Measurements from ENCODE around the gene CRKL.

DNA sequence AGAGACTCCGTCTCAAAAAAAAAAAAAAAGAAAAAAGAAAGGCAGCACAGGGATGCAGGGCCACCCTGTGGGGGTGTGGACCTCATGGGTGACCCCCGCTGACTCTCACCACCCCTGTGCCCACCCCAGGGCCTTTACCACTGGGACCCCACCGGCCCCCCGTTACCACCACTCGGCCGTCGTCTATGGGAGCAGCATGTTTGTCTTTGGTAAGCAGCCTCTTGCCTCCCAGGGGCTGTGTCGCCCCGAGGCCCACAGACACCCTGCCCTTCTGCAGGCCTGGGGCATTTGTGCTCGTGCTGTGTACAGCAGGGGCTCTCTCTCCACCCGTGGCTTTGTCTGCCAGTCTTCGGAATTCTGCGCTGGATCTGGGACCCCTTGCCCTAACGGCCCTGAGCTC lies 70.2 kb downstream of the CRKL start:
- TF ChIP-seq, protein P1, sequence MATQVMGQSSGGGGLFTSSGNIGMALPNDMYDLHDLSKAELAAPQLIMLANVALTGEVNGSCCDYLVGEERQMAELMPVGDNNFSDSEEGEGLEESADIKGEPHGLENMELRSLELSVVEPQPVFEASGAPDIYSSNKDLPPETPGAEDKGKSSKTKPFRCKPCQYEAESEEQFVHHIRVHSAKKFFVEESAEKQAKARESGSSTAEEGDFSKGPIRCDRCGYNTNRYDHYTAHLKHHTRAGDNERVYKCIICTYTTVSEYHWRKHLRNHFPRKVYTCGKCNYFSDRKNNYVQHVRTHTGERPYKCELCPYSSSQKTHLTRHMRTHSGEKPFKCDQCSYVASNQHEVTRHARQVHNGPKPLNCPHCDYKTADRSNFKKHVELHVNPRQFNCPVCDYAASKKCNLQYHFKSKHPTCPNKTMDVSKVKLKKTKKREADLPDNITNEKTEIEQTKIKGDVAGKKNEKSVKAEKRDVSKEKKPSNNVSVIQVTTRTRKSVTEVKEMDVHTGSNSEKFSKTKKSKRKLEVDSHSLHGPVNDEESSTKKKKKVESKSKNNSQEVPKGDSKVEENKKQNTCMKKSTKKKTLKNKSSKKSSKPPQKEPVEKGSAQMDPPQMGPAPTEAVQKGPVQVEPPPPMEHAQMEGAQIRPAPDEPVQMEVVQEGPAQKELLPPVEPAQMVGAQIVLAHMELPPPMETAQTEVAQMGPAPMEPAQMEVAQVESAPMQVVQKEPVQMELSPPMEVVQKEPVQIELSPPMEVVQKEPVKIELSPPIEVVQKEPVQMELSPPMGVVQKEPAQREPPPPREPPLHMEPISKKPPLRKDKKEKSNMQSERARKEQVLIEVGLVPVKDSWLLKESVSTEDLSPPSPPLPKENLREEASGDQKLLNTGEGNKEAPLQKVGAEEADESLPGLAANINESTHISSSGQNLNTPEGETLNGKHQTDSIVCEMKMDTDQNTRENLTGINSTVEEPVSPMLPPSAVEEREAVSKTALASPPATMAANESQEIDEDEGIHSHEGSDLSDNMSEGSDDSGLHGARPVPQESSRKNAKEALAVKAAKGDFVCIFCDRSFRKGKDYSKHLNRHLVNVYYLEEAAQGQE (IDR thresholded peaks at IDR 0.05; ENCODE audit: low read depth), result no peak
- TF ChIP-seq, protein P2, sequence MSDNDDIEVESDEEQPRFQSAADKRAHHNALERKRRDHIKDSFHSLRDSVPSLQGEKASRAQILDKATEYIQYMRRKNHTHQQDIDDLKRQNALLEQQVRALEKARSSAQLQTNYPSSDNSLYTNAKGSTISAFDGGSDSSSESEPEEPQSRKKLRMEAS (IDR thresholded peaks at IDR 0.05), result no peak
- TF ChIP-seq EGR1 (IDR thresholded peaks at IDR 0.05), result no peak
- TF ChIP-seq EP300 (IDR thresholded peaks at IDR 0.05; ENCODE audit: borderline replicate concordance), result no peak
- no peak for TF ChIP-seq YY1 (IDR thresholded peaks at IDR 0.05; ENCODE audit: low read depth)
- no peak for TF ChIP-seq CREB1 (IDR thresholded peaks at IDR 0.05; ENCODE audit: low read depth)
- no peak for TF ChIP-seq RAD21 (IDR thresholded peaks at IDR 0.05; ENCODE audit: low read depth)
- no peak for TF ChIP-seq TCF12 (IDR thresholded peaks at IDR 0.05; ENCODE audit: low read depth)
- TF ChIP-seq, protein P3, sequence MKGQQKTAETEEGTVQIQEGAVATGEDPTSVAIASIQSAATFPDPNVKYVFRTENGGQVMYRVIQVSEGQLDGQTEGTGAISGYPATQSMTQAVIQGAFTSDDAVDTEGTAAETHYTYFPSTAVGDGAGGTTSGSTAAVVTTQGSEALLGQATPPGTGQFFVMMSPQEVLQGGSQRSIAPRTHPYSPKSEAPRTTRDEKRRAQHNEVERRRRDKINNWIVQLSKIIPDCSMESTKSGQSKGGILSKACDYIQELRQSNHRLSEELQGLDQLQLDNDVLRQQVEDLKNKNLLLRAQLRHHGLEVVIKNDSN (IDR thresholded peaks at IDR 0.05), result no peak
- no peak for TF ChIP-seq ZBTB7A (IDR thresholded peaks at IDR 0.05; ENCODE audit: low read depth)
- no peak for TF ChIP-seq NFIC (IDR thresholded peaks at IDR 0.05)
- no peak for TF ChIP-seq TEAD4 (IDR thresholded peaks at IDR 0.05)
- no peak for TF ChIP-seq CEBPB (IDR thresholded peaks at IDR 0.05)
